NCI-H345 treated with DMSO at 0.1 percent for 48 hours (cell line): ENCODE data around the gene PPP2R2B.

Experiments used
- DNase-seq: peaks from one replicate; lab custom pipeline; 2025; ENCODE audit not compliant: unreplicated experiment; lab: John Stamatoyannopoulos, UW

PPP2R2B gene

GRCh38 chr5:146828385-146828784, 50.2 kb downstream of the PPP2R2B start:
- DNase-seq = no peak

GRCh38 chr5:146827901-146828300, 50.7 kb downstream of the PPP2R2B start:
- no peak for DNase-seq

- no peak for DNase-seq
These were observed 53.5 kb downstream of the PPP2R2B start for GRCh38 chr5:146825033-146825432.

- no peak for DNase-seq
These were observed 56.8 kb downstream of the PPP2R2B start for GRCh38 chr5:146821732-146822131.

GRCh38 chr5:146820987-146821386, 57.6 kb downstream of the PPP2R2B start:
- no peak for DNase-seq

GRCh38 chr5:146818822-146819221, 59.7 kb downstream of the PPP2R2B start:
- no peak for DNase-seq

- no peak for DNase-seq
These were observed 60.6 kb downstream of the PPP2R2B start for GRCh38 chr5:146817973-146818372.

GRCh38 chr5:146816775-146817387, 61.7 kb downstream of the PPP2R2B start:
- DNase-seq = peak; percentile 39

GRCh38 chr5:146815411-146815810, 63.1 kb downstream of the PPP2R2B start:
- DNase-seq = no peak

- no peak for DNase-seq
These were observed 65.0 kb downstream of the PPP2R2B start for GRCh38 chr5:146813346-146814157.

- DNase-seq = no peak
These were observed 73.5 kb downstream of the PPP2R2B start for GRCh38 chr5:146805081-146805480.

GRCh38 chr5:146802945-146803522, 75.5 kb downstream of the PPP2R2B start:
- no peak for DNase-seq

- DNase-seq = no peak
These were observed 78.9 kb downstream of the PPP2R2B start for GRCh38 chr5:146799671-146800070.

GRCh38 chr5:146799231-146799630, 79.3 kb downstream of the PPP2R2B start:
- no peak for DNase-seq

- peak; percentile 15 for DNase-seq
These were observed 80.9 kb downstream of the PPP2R2B start for GRCh38 chr5:146797658-146798057.

- DNase-seq = peak; percentile 51
These were observed 81.6 kb downstream of the PPP2R2B start for GRCh38 chr5:146796911-146797310.

GRCh38 chr5:146796144-146796543, 82.4 kb downstream of the PPP2R2B start:
- DNase-seq = no peak

GRCh38 chr5:146794326-146795029, 84.1 kb downstream of the PPP2R2B start:
- no peak for DNase-seq

GRCh38 chr5:146793709-146794108, 84.8 kb downstream of the PPP2R2B start:
- no peak for DNase-seq

GRCh38 chr5:146791471-146791870, 87.1 kb downstream of the PPP2R2B start:
- DNase-seq = no peak
